Small intestine (tissue), 7 donors: ENCODE measurements around the gene DYNC1H1. TPM values are rescaled to one million over a fixed set of nuclear protein-coding genes. Genes with fewer than 3 reads are reported as not detected.
"Not testable (repeated sequence)": the region's sequence is repeated elsewhere in the genome, so short reads cannot be mapped to it uniquely, and the experiment has no call there.

ENCODE experiments used
- DNase-seq, 2 donors: peaks; one replicate each; pipeline versions ENCODE4 v3.0.0 to v3.0.0-alpha.2; 2013
- FAIRE-seq: peaks from 2 replicates; lab custom pipeline; 2012; peaks lifted over from hg19 to GRCh38; lab: Jason Lieb, UNC
- H3K27ac ChIP-seq, 3 donors: one replicate each; pipeline ENCODE4 v1.5.1; 2013; ENCODE audit warnings: low read length in 2 of 3, mild to moderate bottlenecking in 2 of 3, control low read depth in 1 of 3, inconsistent platforms in 1 of 3, low read depth in 1 of 3, moderate library complexity in 1 of 3
- H3K27me3 ChIP-seq, 3 donors: one replicate each; pipeline ENCODE4 v1.6.1; 2013; ENCODE audit warnings: low read length in 3 of 3, inconsistent platforms in 1 of 3; ENCODE audit not compliant: control insufficient read depth in 3 of 3, insufficient read depth in 3 of 3
- H3K36me3 ChIP-seq, 3 donors: one replicate each; pipeline ENCODE4 v1.6.1; 2013; ENCODE audit warnings: low read length in 3 of 3, inconsistent platforms in 1 of 3, low read depth in 1 of 3, mild to moderate bottlenecking in 1 of 3, moderate library complexity in 1 of 3; ENCODE audit not compliant: control insufficient read depth in 3 of 3, insufficient read depth in 2 of 3
- H3K4me1 ChIP-seq, 3 donors: one replicate each; pipeline ENCODE4 v1.6.1; 2013; ENCODE audit warnings: low read length in 2 of 3, inconsistent platforms in 1 of 3, low read depth in 1 of 3, mild to moderate bottlenecking in 1 of 3, moderate library complexity in 1 of 3; ENCODE audit not compliant: control insufficient read depth in 3 of 3, insufficient read depth in 2 of 3
- H3K4me3 ChIP-seq, 3 donors: one replicate each; pipeline ENCODE4 v1.5.1; 2013; ENCODE audit warnings: low read length in 3 of 3, control low read depth in 1 of 3, inconsistent platforms in 1 of 3, low read depth in 1 of 3, mild to moderate bottlenecking in 1 of 3, moderate library complexity in 1 of 3
- H3K9me3 ChIP-seq, 2 donors: one replicate each; pipeline ENCODE4 v1.6.1; 2013; ENCODE audit warnings: low read depth in 1 of 2, low read length in 1 of 2; ENCODE audit not compliant: control insufficient read depth in 2 of 2, insufficient read depth in 1 of 2
- WGBS, 3 donors: extraction: QIAGEN DNeasy Blood & Tissue Kit; methylation state at CpG; one replicate each; pipeline ENCODE4 v1.1.7; 2013; 5-methylcytosine and 5-hydroxymethylcytosine counted together
- polyA plus RNA-seq, 4 donors: library from polyadenylated mRNA; stranded (reverse) in 3 of 4; unstranded in 1 of 4; fragments of 200-250 nt in 3 of 4; fragments of 120-200 nt in 1 of 4; gene quantifications; one replicate each; pipeline versions ENCODE4 v1.2.1 to v1.2.3, GENCODE V29; 2013
- donor health status: healthy with polysubstance abuse.
- donor health status: control.
- donor health status: control.
- donor health status: Bipolar disorder and iron deficiency.
- donor health status: healthy.

Gene DYNC1H1
- polyA plus RNA-seq, 4 donors = 74.3 to 248 (median 116) TPM

GRCh38 chr14:101971458-101971857, 7.1 kb downstream of the DYNC1H1 start:
- not testable (repeated sequence) for DNase-seq, FAIRE-seq, H3K4me1 ChIP-seq, H3K27me3 ChIP-seq, H3K4me3 ChIP-seq, H3K9me3 ChIP-seq
- WGBS, 3 donors = 84 to 93% (median 91%) methylated on average over 2 of the region's 2 CpGs
- Histone ChIP-seq H3K36me3 (peaks cover 0 to 38% (median 4%) of the 10 kb centered on the region in 3 donors), H3K27ac (peak overlapping the region in 2 of 3 donors; percentile 41 to 75)

GRCh38 chr14:101972126-101972866, 7.9 kb downstream of the DYNC1H1 start:
- H3K9me3 ChIP-seq = no peaks in the 10 kb centered on the region
- H3K4me3 ChIP-seq = no peak overlapping the region
- DNase-seq (peak; percentile 90 to 95), FAIRE-seq (peak; percentile 26)
- peak overlapping the region; percentile 43 to 75 (median 55) for H3K27ac ChIP-seq
- 21 to 37% (median 33%) methylated on average over 10 of the region's 10 CpGs for WGBS, 3 donors
- H3K4me1 ChIP-seq = peaks cover 0 to 5% (median 0%) of the 10 kb centered on the region in 3 donors
- peaks cover 0 to 38% (median 4%) of the 10 kb centered on the region in 3 donors for H3K36me3 ChIP-seq
- no peaks in the 10 kb centered on the region for H3K27me3 ChIP-seq

GRCh38 chr14:101973356-101973755, 9.0 kb downstream of the DYNC1H1 start:
- FAIRE-seq (no peak), DNase-seq (no peak)
- WGBS, 3 donors = 90 to 95% (median 93%) methylated on average over 7 of the region's 7 CpGs
- H3K4me3 ChIP-seq = no peak overlapping the region
- peaks cover 4 to 39% (median 4%) of the 10 kb centered on the region in 3 donors for H3K36me3 ChIP-seq
- H3K27ac ChIP-seq = no peak overlapping the region
- H3K9me3 ChIP-seq = no peaks in the 10 kb centered on the region
- H3K4me1 ChIP-seq = peaks cover 0 to 5% (median 0%) of the 10 kb centered on the region in 3 donors
- H3K27me3 ChIP-seq = no peaks in the 10 kb centered on the region

- H3K36me3 ChIP-seq = peaks cover 8 to 32% (median 12%) of the 10 kb centered on the region in 3 donors
- FAIRE-seq (no peak), DNase-seq (no peak)
- H3K27me3 ChIP-seq = no peaks in the 10 kb centered on the region
- H3K9me3 ChIP-seq = no peaks in the 10 kb centered on the region
- H3K27ac ChIP-seq = peak overlapping the region in 1 of 3 donors; percentile 12
- 88 to 89% (median 89%) methylated on average over 7 of the region's 7 CpGs for WGBS, 3 donors
- H3K4me1 ChIP-seq = peaks cover 0 to 5% (median 0%) of the 10 kb centered on the region in 3 donors
- no peak overlapping the region for H3K4me3 ChIP-seq
Measured at GRCh38 chr14:101975231-101975630, 10.9 kb downstream of the DYNC1H1 start.

GRCh38 chr14:101977311-101978071, 13.1 kb downstream of the DYNC1H1 start:
- peaks cover 0 to 5% (median 0%) of the 10 kb centered on the region in 3 donors for H3K4me1 ChIP-seq
- DNase-seq = no peak
- 84 to 91% (median 90%) methylated on average over 6 of the region's 6 CpGs for WGBS, 3 donors
- peaks cover 18 to 45% (median 19%) of the 10 kb centered on the region in 3 donors for H3K36me3 ChIP-seq
- no peak overlapping the region for H3K4me3 ChIP-seq
- H3K27me3 ChIP-seq = no peaks in the 10 kb centered on the region
- H3K27ac ChIP-seq = no peak overlapping the region
- H3K9me3 ChIP-seq = no peaks in the 10 kb centered on the region
- no peak for FAIRE-seq

- no peak for FAIRE-seq
Measured at GRCh38 chr14:101979666-101980065, 15.3 kb downstream of the DYNC1H1 start.

GRCh38 chr14:101980251-101980650, 15.9 kb downstream of the DYNC1H1 start:
- DNase-seq (no peak), FAIRE-seq (no peak)
- Histone ChIP-seq H3K4me3 (no peak overlapping the region), H3K36me3 (peaks cover 26 to 50% (median 26%) of the 10 kb centered on the region in 3 donors), H3K9me3 (no peaks in the 10 kb centered on the region), H3K27ac (no peak overlapping the region), H3K27me3 (no peaks in the 10 kb centered on the region), H3K4me1 (no peaks in the 10 kb centered on the region)
- WGBS, 3 donors = 91 to 92% (median 92%) methylated on average over 10 of the region's 10 CpGs

More at GRCh38 chr14:101979666-101980065, 15.3 kb downstream of the DYNC1H1 start:
- no peaks in the 10 kb centered on the region for H3K27me3 ChIP-seq
- peaks cover 26 to 50% (median 26%) of the 10 kb centered on the region in 3 donors for H3K36me3 ChIP-seq
- H3K4me3 ChIP-seq = no peak overlapping the region
- H3K4me1 ChIP-seq = no peaks in the 10 kb centered on the region
- H3K27ac ChIP-seq = no peak overlapping the region
- 87 to 88% (median 87%) methylated on average over 6 of the region's 6 CpGs for WGBS, 3 donors
- DNase-seq = no peak
- no peaks in the 10 kb centered on the region for H3K9me3 ChIP-seq

- DNase-seq (no peak), FAIRE-seq (no peak)
- WGBS, 3 donors = 17 to 33% (median 21%) methylated on average over 2 of the region's 2 CpGs
- Histone ChIP-seq H3K27ac (no peak overlapping the region), H3K4me1 (no peaks in the 10 kb centered on the region), H3K27me3 (no peaks in the 10 kb centered on the region), H3K4me3 (no peak overlapping the region), H3K36me3 (peaks cover 28 to 53% (median 28%) of the 10 kb centered on the region in 3 donors), H3K9me3 (no peaks in the 10 kb centered on the region)
Measured at GRCh38 chr14:101980700-101981099, 16.3 kb downstream of the DYNC1H1 start.
